Karpas-422 (cell line): ENCODE results near the gene L3MBTL4. TPM values are rescaled to one million over a fixed set of nuclear protein-coding genes. Genes with fewer than 3 reads are reported as not detected.

Experiments used
- DNase-seq: peaks from one replicate; pipeline ENCODE4 v3.0.0-alpha.2; 2015
- H2AFZ ChIP-seq: fragments of 200-600 bp; sonication (generic); 2 replicates; pipeline ENCODE4 v1.6.1; 2014; ENCODE audit warnings: antibody characterized with exemption, low read length, mixed read lengths
- H3K27ac ChIP-seq: fragments of 200-600 bp; sonication (generic); 2 replicates; pipeline ENCODE4 v1.5.1; 2014; ENCODE audit warnings: mild to moderate bottlenecking, low read length, moderate library complexity
- H3K27me3 ChIP-seq: fragments of 200-600 bp; sonication (generic); 2 replicates; pipeline ENCODE4 v1.6.1; 2014; ENCODE audit warnings: low read length, mixed read lengths
- H3K36me3 ChIP-seq: fragments of 200-600 bp; sonication (generic); 2 replicates; pipeline ENCODE4 v1.6.1; 2014; ENCODE audit warnings: low read length, mixed read lengths; ENCODE audit not compliant: insufficient read depth
- H3K4me1 ChIP-seq: fragments of 200-600 bp; sonication (generic); 2 replicates; pipeline ENCODE4 v1.6.1; 2014; ENCODE audit warnings: mild to moderate bottlenecking, low read length, mixed read lengths
- H3K4me2 ChIP-seq: fragments of 200-600 bp; sonication (generic); 2 replicates; pipeline ENCODE4 v1.6.1; 2014; ENCODE audit warnings: low read length, low read depth, mild to moderate bottlenecking; ENCODE audit not compliant: poor library complexity, severe bottlenecking
- H3K4me3 ChIP-seq: fragments of 200-600 bp; sonication (generic); 2 replicates; pipeline ENCODE4 v1.5.1; 2014; ENCODE audit warnings: mild to moderate bottlenecking, antibody characterized with exemption, low read length, mixed read lengths
- H3K79me2 ChIP-seq: fragments of 200-600 bp; sonication (generic); 2 replicates; pipeline ENCODE4 v1.6.1; 2014; ENCODE audit warnings: mild to moderate bottlenecking, low read length, mixed read lengths
- H3K9ac ChIP-seq: fragments of 200-600 bp; sonication (generic); 2 replicates; pipeline ENCODE4 v1.6.0; 2014; ENCODE audit warnings: low read length
- H3K9me2 ChIP-seq: fragments of 200-600 bp; sonication (generic), shearing (Covaris generic); replicated peaks from 2 replicates; pipeline ENCODE4 v1.6.0; 2014; ENCODE audit warnings: mild to moderate bottlenecking, low read length, moderate library complexity; ENCODE audit not compliant: insufficient read depth
- H3K9me3 ChIP-seq: fragments of 300-700, 200-600 bp; sonication (generic); 2 replicates; pipeline ENCODE4 v1.6.1; 2014; ENCODE audit warnings: low read length, mixed read lengths
- H4K20me1 ChIP-seq: fragments of 200-600 bp; sonication (generic); 2 replicates; pipeline ENCODE4 v1.6.1; 2014; ENCODE audit warnings: mild to moderate bottlenecking, antibody characterized with exemption, low read length, low read depth; ENCODE audit not compliant: insufficient read depth
- total RNA-seq: library from RNA; depleted of rRNA; stranded (reverse); fragments of >200 nt; shearing (Covaris generic); gene quantifications from 2 replicates; pipeline ENCODE4 v1.2.3, GENCODE V29; 2014; ENCODE audit warnings: low replicate concordance; rRNA removed

L3MBTL4 gene
- 9.6 and 15.2 TPM in 2 replicates for total RNA-seq

DNA sequence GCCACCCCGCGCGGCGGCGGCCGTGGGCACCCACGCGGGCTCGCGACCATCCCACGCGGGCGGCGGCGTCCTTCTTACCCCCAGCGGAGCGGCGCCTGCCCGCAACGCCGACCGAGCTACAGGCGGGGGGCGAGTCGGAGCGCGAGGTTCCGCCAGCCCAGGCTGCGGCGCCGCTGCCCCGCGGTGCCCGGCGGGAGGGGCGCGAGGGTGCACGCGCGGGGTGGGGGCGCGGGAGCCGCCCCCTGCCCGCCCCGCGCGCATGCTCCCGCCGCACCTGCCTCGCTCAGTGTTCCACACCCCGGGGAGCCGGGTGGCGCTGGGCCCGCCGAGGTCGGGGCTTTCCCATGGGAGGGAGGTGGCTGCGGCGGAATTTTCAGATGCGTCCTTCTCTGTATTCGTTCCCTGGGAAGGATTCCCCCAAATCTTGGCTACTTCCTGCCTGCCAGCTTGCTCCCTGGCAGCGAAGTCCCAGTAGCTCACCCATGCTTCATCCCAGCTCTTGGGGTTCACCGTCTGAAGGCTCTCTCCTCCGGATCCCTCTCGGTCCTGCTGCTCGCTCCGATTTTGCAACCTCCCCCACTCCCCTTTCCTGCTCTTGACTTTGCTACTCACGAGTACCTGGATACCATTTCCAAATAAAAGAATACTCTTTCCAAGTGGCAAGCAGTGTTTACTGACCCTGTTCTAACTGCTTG, at the start of gene L3MBTL4:
L3MBTL4 (minus strand) TSS at position 189 of the 695 bp plus-strand sequence. CDS start 103,286 bp downstream, outside the sequence.
- H2AFZ ChIP-seq: no peak within 1 kb of the TSS
- no peak within 1 kb of the TSS for H3K4me3 ChIP-seq
- H3K9me2 ChIP-seq: no peaks in the 10 kb centered on the region
- no peaks in the 10 kb centered on the region for H3K9me3 ChIP-seq
- H3K4me2 ChIP-seq: no peak within 1 kb of the TSS
- no peak within 1 kb of the TSS for H3K9ac ChIP-seq
- no peak for DNase-seq
- H3K36me3 ChIP-seq: no peaks in the 10 kb centered on the region
- no peaks in the 10 kb centered on the region for H3K79me2 ChIP-seq
- H4K20me1 ChIP-seq: no peaks in the 10 kb centered on the region
- no peak within 1 kb of the TSS for H3K27ac ChIP-seq
- H3K4me1 ChIP-seq: no peaks in the 10 kb centered on the region
- H3K27me3 ChIP-seq: no peaks in the 10 kb centered on the region

DNA sequence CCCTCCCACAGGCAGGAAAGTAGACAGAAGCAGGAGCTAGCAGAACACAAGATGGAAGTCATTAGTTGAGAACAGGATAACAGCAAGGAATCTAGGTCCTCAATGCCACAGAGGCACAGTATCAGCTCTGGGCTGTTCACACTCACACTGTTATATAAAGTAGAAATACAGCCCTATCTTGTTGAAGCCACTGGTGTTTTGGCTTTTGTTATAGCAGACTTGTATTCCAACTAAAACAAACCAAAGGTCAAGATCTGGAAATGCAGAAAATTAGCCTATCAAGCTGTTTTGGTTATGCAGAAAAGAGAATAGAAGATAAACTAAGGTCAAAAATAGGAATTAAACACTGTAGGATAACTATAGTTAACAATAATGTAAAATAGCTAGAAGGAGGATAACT, 37.5 kb upstream of the L3MBTL4 start:
- no peak for DNase-seq
- H3K79me2 ChIP-seq: no peaks in the 10 kb centered on the region
- no peak overlapping the region for H3K4me2 ChIP-seq
- no peaks in the 10 kb centered on the region for H3K27me3 ChIP-seq
- H3K9me3 ChIP-seq: no peaks in the 10 kb centered on the region
- H3K27ac ChIP-seq: no peak overlapping the region
- no peak overlapping the region for H2AFZ ChIP-seq
- no peaks in the 10 kb centered on the region for H4K20me1 ChIP-seq
- no peaks in the 10 kb centered on the region for H3K9me2 ChIP-seq
- H3K9ac ChIP-seq: no peak overlapping the region
- H3K4me1 ChIP-seq: no peaks in the 10 kb centered on the region
- no peak overlapping the region for H3K4me3 ChIP-seq
- H3K36me3 ChIP-seq: no peaks in the 10 kb centered on the region

DNA sequence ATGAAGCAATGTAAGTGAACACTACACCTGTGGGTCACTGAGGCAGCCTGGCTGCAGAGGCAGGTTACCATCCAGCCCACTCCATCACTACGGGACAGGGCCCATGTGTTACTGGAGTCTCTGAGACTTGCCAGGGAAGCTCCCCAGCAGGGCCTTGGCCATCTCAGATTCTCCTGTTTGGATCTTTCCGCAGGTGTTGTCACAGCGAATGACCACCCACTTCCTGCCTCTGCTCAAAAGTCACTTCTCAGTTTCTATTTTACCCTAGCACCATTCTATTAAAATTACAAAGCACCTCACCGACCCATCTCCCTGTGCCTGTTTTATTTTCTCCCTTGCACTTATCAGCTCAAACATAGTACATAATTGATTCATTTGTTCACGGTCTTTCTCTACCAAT, 34.5 kb upstream of the L3MBTL4 start:
- Histone ChIP-seq H3K79me2 (no peaks in the 10 kb centered on the region), H3K4me2 (no peak overlapping the region), H3K27ac (no peak overlapping the region), H3K27me3 (no peaks in the 10 kb centered on the region), H3K4me3 (no peak overlapping the region), H3K9me2 (no peaks in the 10 kb centered on the region), H4K20me1 (no peaks in the 10 kb centered on the region), H2AFZ (no peak overlapping the region), H3K9me3 (no peaks in the 10 kb centered on the region), H3K4me1 (no peaks in the 10 kb centered on the region), H3K36me3 (no peaks in the 10 kb centered on the region), H3K9ac (no peak overlapping the region)
- no peak for DNase-seq

DNA sequence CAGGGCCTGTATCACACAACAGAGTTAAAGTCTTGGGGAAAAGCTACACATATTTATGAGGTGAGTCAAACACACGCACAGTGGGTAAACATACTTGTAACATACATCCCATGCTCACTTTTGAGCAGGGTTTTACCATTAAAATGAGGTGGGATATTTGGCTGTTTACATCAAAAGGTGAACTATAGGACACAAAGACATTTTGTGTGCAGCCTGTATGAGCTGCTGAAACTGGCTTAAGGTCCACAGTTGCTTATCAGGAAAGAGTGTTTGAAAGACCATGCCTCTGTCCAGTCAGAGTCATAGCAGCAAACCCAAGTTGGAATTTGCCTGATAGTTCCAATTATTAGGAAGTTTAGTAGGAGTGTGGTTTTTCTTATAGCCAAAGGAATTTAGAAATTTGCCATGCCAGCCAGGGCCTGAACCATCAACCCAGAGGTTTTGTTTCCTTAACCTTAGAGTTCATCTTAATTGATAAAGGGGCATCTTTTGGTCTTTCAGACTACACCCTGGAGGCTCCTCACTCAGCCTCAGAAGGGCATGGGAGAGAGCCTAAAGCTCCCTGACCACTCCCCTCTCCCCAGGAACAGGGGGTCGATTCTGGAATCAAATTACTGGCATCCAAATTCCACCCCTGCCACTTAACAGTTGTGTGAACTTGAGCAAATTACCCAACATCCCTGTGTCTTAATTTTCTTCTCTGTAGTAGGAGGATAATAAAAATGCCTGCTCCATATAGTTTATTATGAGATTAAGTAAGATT, 29.9 kb upstream of the L3MBTL4 start:
- no peaks in the 10 kb centered on the region for H4K20me1 ChIP-seq
- no peaks in the 10 kb centered on the region for H3K79me2 ChIP-seq
- no peak overlapping the region for H3K9ac ChIP-seq
- H3K4me3 ChIP-seq: no peak overlapping the region
- H3K36me3 ChIP-seq: no peaks in the 10 kb centered on the region
- H3K9me2 ChIP-seq: no peaks in the 10 kb centered on the region
- no peak overlapping the region for H3K4me2 ChIP-seq
- no peak overlapping the region for H3K27ac ChIP-seq
- H2AFZ ChIP-seq: no peak overlapping the region
- H3K27me3 ChIP-seq: no peaks in the 10 kb centered on the region
- no peak for DNase-seq
- H3K9me3 ChIP-seq: no peaks in the 10 kb centered on the region
- no peaks in the 10 kb centered on the region for H3K4me1 ChIP-seq

DNA sequence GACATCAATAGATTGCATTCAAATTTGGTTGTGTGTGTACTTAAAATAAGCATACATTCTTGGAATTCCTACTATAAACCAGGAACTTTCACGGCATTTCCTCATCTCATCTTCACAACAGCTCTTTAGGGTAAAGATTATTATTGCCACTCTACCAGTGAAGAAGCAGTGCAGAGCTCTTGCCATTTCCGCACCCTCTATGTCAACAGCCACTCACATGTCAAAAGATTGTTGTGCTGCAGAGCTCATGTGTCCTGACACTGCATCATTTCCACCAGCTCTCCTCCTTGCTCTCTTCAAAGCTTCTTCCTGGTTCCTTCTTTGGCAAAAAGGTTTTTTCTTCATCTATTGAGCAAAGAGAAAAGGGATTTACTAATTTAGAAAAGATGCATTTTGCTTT, 26.5 kb upstream of the L3MBTL4 start:
- no peaks in the 10 kb centered on the region for H3K79me2 ChIP-seq
- H3K4me2 ChIP-seq: no peak overlapping the region
- no peaks in the 10 kb centered on the region for H3K27me3 ChIP-seq
- no peaks in the 10 kb centered on the region for H3K9me2 ChIP-seq
- H3K9ac ChIP-seq: no peak overlapping the region
- H4K20me1 ChIP-seq: no peaks in the 10 kb centered on the region
- no peak for DNase-seq
- H3K9me3 ChIP-seq: no peaks in the 10 kb centered on the region
- H3K27ac ChIP-seq: no peak overlapping the region
- no peak overlapping the region for H2AFZ ChIP-seq
- H3K4me3 ChIP-seq: no peak overlapping the region
- no peaks in the 10 kb centered on the region for H3K4me1 ChIP-seq
- H3K36me3 ChIP-seq: no peaks in the 10 kb centered on the region

DNA sequence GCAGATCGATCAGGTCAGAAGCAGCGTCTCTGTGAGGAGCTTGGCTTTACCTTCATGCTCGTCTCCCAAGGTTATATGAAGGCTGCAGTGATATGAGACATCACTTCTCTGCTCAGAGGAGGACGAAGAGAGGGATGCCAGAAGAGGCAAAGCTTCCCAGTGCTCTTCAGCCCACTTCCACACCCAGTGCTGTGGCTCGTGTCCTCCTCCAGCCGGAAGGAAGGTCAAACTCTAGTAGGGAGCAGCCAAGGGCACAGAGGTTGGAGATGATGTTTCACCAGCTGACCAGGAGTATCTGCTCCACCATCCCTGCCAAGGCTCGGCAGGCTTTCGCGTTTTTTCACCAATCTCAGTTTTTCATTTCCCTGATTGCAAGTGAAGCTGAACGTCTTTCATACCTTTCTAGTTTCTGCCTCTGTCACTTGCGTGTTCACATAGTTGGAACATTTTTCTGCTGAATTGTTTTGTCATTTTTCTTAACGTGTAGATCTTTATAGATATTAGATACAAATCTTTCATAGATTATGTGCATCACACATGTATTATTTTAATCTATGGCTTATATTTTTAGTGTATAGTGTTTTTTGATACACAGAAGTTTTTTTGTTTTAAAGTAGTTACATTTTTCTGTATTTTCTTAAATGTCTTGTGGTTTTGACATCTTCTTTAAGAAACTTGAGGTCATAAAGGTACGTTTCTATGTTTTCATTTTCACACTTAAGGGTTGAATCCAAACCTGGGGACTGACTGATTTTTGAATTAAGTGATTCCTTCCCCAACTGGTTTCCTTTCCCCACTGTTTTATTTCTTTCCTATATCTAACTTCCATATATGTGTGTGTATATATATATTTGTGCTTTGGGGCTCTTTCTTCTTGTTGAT, 23.5 kb upstream of the L3MBTL4 start:
- H3K4me2 ChIP-seq: no peak overlapping the region
- no peak overlapping the region for H3K4me3 ChIP-seq
- no peaks in the 10 kb centered on the region for H3K36me3 ChIP-seq
- no peaks in the 10 kb centered on the region for H3K27me3 ChIP-seq
- H3K79me2 ChIP-seq: no peaks in the 10 kb centered on the region
- H4K20me1 ChIP-seq: no peaks in the 10 kb centered on the region
- H3K4me1 ChIP-seq: no peaks in the 10 kb centered on the region
- H2AFZ ChIP-seq: no peak overlapping the region
- no peaks in the 10 kb centered on the region for H3K9me2 ChIP-seq
- DNase-seq: no peak
- H3K27ac ChIP-seq: no peak overlapping the region
- no peak overlapping the region for H3K9ac ChIP-seq
- no peaks in the 10 kb centered on the region for H3K9me3 ChIP-seq

DNA sequence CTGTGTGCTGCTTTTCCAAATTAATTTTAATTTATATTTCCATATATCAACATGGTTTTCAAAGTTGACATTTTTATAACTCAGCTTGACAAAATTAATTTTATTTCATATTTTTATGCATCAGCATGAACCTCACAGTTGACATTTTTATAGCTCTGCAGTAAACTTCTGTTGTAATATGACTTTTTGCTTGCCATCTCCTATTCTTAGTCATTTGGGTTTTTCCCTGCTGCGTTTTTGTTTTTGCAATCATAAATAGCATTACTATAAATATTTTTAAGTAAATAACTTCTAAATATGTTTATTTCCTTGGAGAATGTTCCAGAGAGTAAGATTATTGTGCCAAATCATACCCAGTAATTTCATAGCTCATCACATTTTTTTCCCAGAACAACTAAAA, 21.0 kb upstream of the L3MBTL4 start:
- no peak overlapping the region for H3K4me3 ChIP-seq
- no peak for DNase-seq
- no peak overlapping the region for H3K27ac ChIP-seq
- H4K20me1 ChIP-seq: no peaks in the 10 kb centered on the region
- no peak overlapping the region for H2AFZ ChIP-seq
- no peaks in the 10 kb centered on the region for H3K36me3 ChIP-seq
- no peak overlapping the region for H3K4me2 ChIP-seq
- no peaks in the 10 kb centered on the region for H3K79me2 ChIP-seq
- no peaks in the 10 kb centered on the region for H3K9me2 ChIP-seq
- H3K4me1 ChIP-seq: no peaks in the 10 kb centered on the region
- H3K9me3 ChIP-seq: no peaks in the 10 kb centered on the region
- H3K9ac ChIP-seq: no peak overlapping the region
- H3K27me3 ChIP-seq: no peaks in the 10 kb centered on the region
